MCF 10A (cell line): ENCODE measurements around the gene MROH2A. TPM values are rescaled to one million over a fixed set of nuclear protein-coding genes. Genes with fewer than 3 reads are reported as not detected.

ENCODE experiments used
- BruUV-seq: library from RNA; stranded (reverse); fragments of 400-500 nt; replicated peaks from 2 replicates; lab custom pipeline; 2021; lab: Mats Ljungman, UMichigan
- CTCF ChIA-PET: fragments of 300-600 bp; sonication (Branson Sonifier 250); formaldehyde crosslinking; extraction: SDS; loops from one replicate; lab custom pipeline; 2021; ENCODE audit warnings: antibody characterized with exemption, inconsistent platforms; lab: Yijun Ruan, JAX
- POLR2A ChIA-PET: fragments of 300-600, 350-650 bp; sonication (Branson Sonifier 250); formaldehyde crosslinking; extraction: SDS; loops from one replicate; lab custom pipeline; 2020; ENCODE audit warnings: antibody characterized with exemption, inconsistent platforms; lab: Yijun Ruan, JAX
- DNase-seq: peaks from one replicate; pipeline ENCODE4 v3.0.0-alpha.2; 2018; ENCODE audit not compliant: unreplicated experiment
- H3K27ac Mint-ChIP-seq: one replicate; pipeline ENCODE4 v1.8.0; 2022; ENCODE audit warnings: mild to moderate bottlenecking, low read depth, mixed read lengths; ENCODE audit not compliant: unreplicated experiment
- H3K27me3 Mint-ChIP-seq: one replicate; pipeline ENCODE4 v1.8.0; 2022; ENCODE audit warnings: mixed read lengths; ENCODE audit not compliant: insufficient read depth, unreplicated experiment
- H3K36me3 Mint-ChIP-seq: one replicate; pipeline ENCODE4 v1.8.0; 2022; ENCODE audit warnings: mild to moderate bottlenecking, moderate library complexity, mixed read lengths; ENCODE audit not compliant: insufficient read depth, unreplicated experiment
- H3K4me1 Mint-ChIP-seq: one replicate; pipeline ENCODE4 v1.8.0; 2022; ENCODE audit warnings: mixed read lengths; ENCODE audit not compliant: insufficient read depth, unreplicated experiment
- H3K4me3 Mint-ChIP-seq: one replicate; pipeline ENCODE4 v1.8.0; 2022; ENCODE audit warnings: mild to moderate bottlenecking, moderate library complexity, mixed read lengths; ENCODE audit not compliant: unreplicated experiment
- H3K9me3 Mint-ChIP-seq: one replicate; pipeline ENCODE4 v1.8.0; 2022; ENCODE audit warnings: mixed read lengths; ENCODE audit not compliant: unreplicated experiment
- CTCF ChIP-seq: fragments of 200-600 bp; IDR thresholded peaks from one replicate; pipeline ENCODE4 v1.8.0; 2022; ENCODE audit warnings: antibody characterized with exemption, mild to moderate bottlenecking; ENCODE audit not compliant: unreplicated experiment
- intact Hi-C: fragments of 100-400 bp; cut with micrococcal nuclease; formaldehyde crosslinking; loops from 2 replicates; pipeline ENCODE4 v1.14.1; 2022
- total RNA-seq: library from RNA; stranded (reverse); gene quantifications from 2 replicates; pipeline ENCODE4 v1.2.3, GENCODE V29; 2022

Gene MROH2A
- total RNA-seq, 1 experiment from 2014 or later = not detected

GRCh38 chr2:233813236-233814055, 35.3 kb downstream of the MROH2A start:
- no peak overlapping the region for H3K27ac Mint-ChIP-seq
- H3K27me3 Mint-ChIP-seq = peaks cover 13% of the 10 kb centered on the region
- H3K9me3 Mint-ChIP-seq = no peaks in the 10 kb centered on the region
- H3K4me3 Mint-ChIP-seq = no peak overlapping the region
- no peaks in the 10 kb centered on the region for H3K36me3 Mint-ChIP-seq
- BruUV-seq = no TSS peak
- no peak for TF ChIP-seq CTCF
- DNase-seq = no peak
- CTCF ChIA-PET = no interaction called here
- POLR2A ChIA-PET = no interaction called here
- intact Hi-C loops = no loop called here
- H3K4me1 Mint-ChIP-seq = no peaks in the 10 kb centered on the region

GRCh38 chr2:233814056-233814835, 36.1 kb downstream of the MROH2A start:
- H3K36me3 Mint-ChIP-seq = no peaks in the 10 kb centered on the region
- no peak overlapping the region for H3K4me3 Mint-ChIP-seq
- no TSS peak for BruUV-seq
- intact Hi-C loops = no loop called here
- H3K27me3 Mint-ChIP-seq = peaks cover 12% of the 10 kb centered on the region
- ChIA-PET POLR2A (no interaction called here), CTCF (interaction anchor here (0.7 kb wide), 1 partner anchor 103 kb away, joined by 3 read pairs; no protein-coding TSS in a partner anchor)
- no peaks in the 10 kb centered on the region for H3K4me1 Mint-ChIP-seq
- H3K9me3 Mint-ChIP-seq = no peaks in the 10 kb centered on the region
- H3K27ac Mint-ChIP-seq = no peak overlapping the region
- DNase-seq = peak; percentile 16
- TF ChIP-seq CTCF = no peak

GRCh38 chr2:233815861-233816260, 37.7 kb downstream of the MROH2A start:
- no peak for DNase-seq
- no TSS peak for BruUV-seq
- no peaks in the 10 kb centered on the region for H3K36me3 Mint-ChIP-seq

More at GRCh38 chr2:233815861-233816260, 37.7 kb downstream of the MROH2A start:
- ChIA-PET CTCF (no interaction called here), POLR2A (no interaction called here)
- intact Hi-C loops = no loop called here
- no peak for TF ChIP-seq CTCF
- H3K27me3 Mint-ChIP-seq = no peaks in the 10 kb centered on the region
- no peaks in the 10 kb centered on the region for H3K4me1 Mint-ChIP-seq
- no peaks in the 10 kb centered on the region for H3K9me3 Mint-ChIP-seq
- H3K4me3 Mint-ChIP-seq = no peak overlapping the region
- no peak overlapping the region for H3K27ac Mint-ChIP-seq
